Astrocyte of the cerebellum (primary cell): ENCODE results near the gene PLEKHA8.

ENCODE experiments used
- DNase-seq: peaks from one replicate; pipeline ENCODE4 v3.0.0-alpha.2; 2011; ENCODE audit warnings: low read depth
- H3K4me3 ChIP-seq: 2 replicates; pipeline ENCODE4 v1.5.1; 2011; ENCODE audit warnings: mild to moderate bottlenecking, low read depth, low read length, moderate library complexity
- CTCF ChIP-seq: IDR thresholded peaks from 2 replicates; pipeline ENCODE4 v1.5.1; 2012; ENCODE audit warnings: low read length, low read depth, moderate library complexity, mild to moderate bottlenecking; ENCODE audit errors: missing control alignments
- in situ Hi-C: cut with HindIII; loops from 2 replicates; pipeline ENCODE4 v1.10.0; 2017; ENCODE audit warnings: low sequenced_read_pairs

Gene PLEKHA8

GRCh38 chr7:30003098-30003497 lies 25.1 kb upstream of the PLEKHA8 start:
- no peak for TF ChIP-seq CTCF
- DNase-seq: no peak
- H3K4me3 ChIP-seq: no peak overlapping the region
- in situ Hi-C loops: no loop called here

- H3K4me3 ChIP-seq: no peak overlapping the region
- DNase-seq: no peak
- TF ChIP-seq CTCF: no peak
- in situ Hi-C loops: no loop called here
These were observed 22.7 kb upstream of the PLEKHA8 start for GRCh38 chr7:30005464-30005863.

DNA sequence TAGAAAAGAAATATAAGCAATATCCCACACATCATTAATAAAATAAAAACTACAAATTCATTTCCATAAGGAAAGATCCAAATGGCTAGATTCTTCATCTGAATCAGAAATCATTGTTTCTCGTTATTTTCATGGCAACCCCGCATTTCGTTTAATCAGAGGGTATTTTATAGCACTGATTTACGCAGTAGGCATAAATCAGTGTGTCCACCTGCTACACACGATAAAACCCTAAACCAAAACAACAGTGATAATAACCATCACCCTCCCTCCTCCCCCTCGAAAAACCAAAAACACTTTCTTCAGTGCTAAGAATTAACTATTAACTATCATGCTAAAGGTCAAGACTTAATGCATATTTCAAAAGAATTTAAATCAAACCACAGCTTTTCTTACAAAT lies 18.2 kb upstream of the PLEKHA8 start:
- in situ Hi-C loops: loop anchor here (5.0 kb wide), 1 partner anchor 48 kb away; no protein-coding TSS in a partner anchor
- no peak for TF ChIP-seq CTCF

GRCh38 chr7:30012757-30013156 lies 15.5 kb upstream of the PLEKHA8 start:
- in situ Hi-C loops: loop anchor here (5.0 kb wide), 1 partner anchor 50 kb away; no protein-coding TSS in a partner anchor
- DNase-seq: no peak
- no peak overlapping the region for H3K4me3 ChIP-seq
- no peak for TF ChIP-seq CTCF

More for the DNA sequence above, 18.2 kb upstream of the PLEKHA8 start:
- no peak overlapping the region for H3K4me3 ChIP-seq
- no peak for DNase-seq

GRCh38 chr7:30018451-30018850 lies 9.8 kb upstream of the PLEKHA8 start:
- no peak for TF ChIP-seq CTCF
- DNase-seq: no peak
- H3K4me3 ChIP-seq: no peak overlapping the region
- in situ Hi-C loops: no loop called here

GRCh38 chr7:30019387-30019786 lies 8.8 kb upstream of the PLEKHA8 start:
- DNase-seq: no peak
- in situ Hi-C loops: no loop called here
- TF ChIP-seq CTCF: no peak
- H3K4me3 ChIP-seq: no peak overlapping the region

- in situ Hi-C loops: no loop called here
- no peak overlapping the region for H3K4me3 ChIP-seq
- TF ChIP-seq CTCF: no peak
- no peak for DNase-seq
These were observed 8.3 kb upstream of the PLEKHA8 start for GRCh38 chr7:30019960-30020359.
